ENCODE measurements around the gene DUSP10.

- TF ChIP-seq CTCF (IDR thresholded peaks at IDR 0.05) = no peak
- TF ChIP-seq EP300 (IDR thresholded peaks at IDR 0.05) = no peak
- no peak for TF ChIP-seq POLR2A (IDR thresholded peaks at IDR 0.05)
- TF ChIP-seq POLR2AphosphoS5 (IDR thresholded peaks at IDR 0.05) = no peak
Measured at GRCh38 chr1:221748981-221749380, 7.1 kb upstream of the DUSP10 start.
